SH-SY5Y (cell line): Measurements from ENCODE around the gene TTR.

ENCODE experiments used
- GATA2 ChIP-seq: IDR thresholded peaks from 2 replicates; pipeline ENCODE4 v1.6.1; 2011; ENCODE audit warnings: mild to moderate bottlenecking, low read depth, low read length
- GATA3 ChIP-seq: IDR thresholded peaks from 2 replicates; pipeline ENCODE4 v1.6.1; 2011; ENCODE audit warnings: low read depth, mild to moderate bottlenecking, low read length, moderate library complexity

DNA sequence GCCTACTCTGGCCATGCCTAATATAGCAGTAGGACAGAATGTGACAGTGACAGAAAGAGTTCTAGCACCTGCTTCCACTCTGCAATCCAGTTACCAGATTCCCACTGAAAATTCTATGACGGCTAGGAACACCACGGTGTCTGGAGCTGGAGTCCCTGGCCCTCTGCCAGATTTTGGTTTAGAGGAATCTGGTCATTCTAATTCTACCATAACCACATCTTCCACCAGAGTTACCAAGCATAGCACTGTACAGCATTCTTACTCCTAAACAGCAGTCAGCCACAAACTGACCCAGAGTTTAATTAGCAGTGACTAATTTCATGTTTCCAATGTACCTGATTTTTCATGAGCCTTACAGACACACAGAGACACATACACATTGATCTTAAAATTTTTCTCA lies 45.2 kb upstream of the TTR start:
- TF ChIP-seq GATA2 (no peak), GATA3 (no peak)
